ENCODE data around the gene PAIP1.

Gene PAIP1

GRCh38 chr5:43540746-43541145, 16.1 kb downstream of the PAIP1 start:
- no peak for TF ChIP-seq POLR2A (IDR thresholded peaks at IDR 0.05; ENCODE audit: extremely low read depth, insufficient read length)
- TF ChIP-seq MAX (IDR thresholded peaks at IDR 0.05; ENCODE audit: low read depth, low read length), result no peak
- no peak for TF ChIP-seq MYC (IDR thresholded peaks at IDR 0.05; ENCODE audit: low read depth, low read length)
- TF ChIP-seq, protein P1, sequence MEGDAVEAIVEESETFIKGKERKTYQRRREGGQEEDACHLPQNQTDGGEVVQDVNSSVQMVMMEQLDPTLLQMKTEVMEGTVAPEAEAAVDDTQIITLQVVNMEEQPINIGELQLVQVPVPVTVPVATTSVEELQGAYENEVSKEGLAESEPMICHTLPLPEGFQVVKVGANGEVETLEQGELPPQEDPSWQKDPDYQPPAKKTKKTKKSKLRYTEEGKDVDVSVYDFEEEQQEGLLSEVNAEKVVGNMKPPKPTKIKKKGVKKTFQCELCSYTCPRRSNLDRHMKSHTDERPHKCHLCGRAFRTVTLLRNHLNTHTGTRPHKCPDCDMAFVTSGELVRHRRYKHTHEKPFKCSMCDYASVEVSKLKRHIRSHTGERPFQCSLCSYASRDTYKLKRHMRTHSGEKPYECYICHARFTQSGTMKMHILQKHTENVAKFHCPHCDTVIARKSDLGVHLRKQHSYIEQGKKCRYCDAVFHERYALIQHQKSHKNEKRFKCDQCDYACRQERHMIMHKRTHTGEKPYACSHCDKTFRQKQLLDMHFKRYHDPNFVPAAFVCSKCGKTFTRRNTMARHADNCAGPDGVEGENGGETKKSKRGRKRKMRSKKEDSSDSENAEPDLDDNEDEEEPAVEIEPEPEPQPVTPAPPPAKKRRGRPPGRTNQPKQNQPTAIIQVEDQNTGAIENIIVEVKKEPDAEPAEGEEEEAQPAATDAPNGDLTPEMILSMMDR (IDR thresholded peaks at IDR 0.05; ENCODE audit: low read depth, low read length), result no peak
- no peak overlapping the region for H3K4me3 ChIP-seq (ENCODE audit: low read depth, low read length)
- DNase-seq (ENCODE audit: low read depth), result no peak

DNA sequence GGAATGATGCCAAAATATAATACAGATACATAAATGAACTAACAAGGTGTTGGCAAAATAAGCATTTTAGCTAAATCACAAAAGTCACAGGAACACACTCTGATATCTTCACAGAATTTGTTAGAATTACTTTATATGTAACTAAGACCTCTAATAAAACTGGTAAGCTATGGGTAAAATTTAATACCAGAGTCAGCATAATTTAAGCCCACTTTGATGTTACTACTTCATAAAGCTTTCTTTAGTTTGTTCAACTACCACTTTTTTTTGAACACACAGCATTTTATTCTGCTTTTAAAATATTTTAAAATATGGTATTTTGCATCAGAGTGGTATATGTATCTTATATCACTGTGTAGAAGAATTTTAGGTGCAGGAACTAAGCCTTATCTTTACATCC, 19.9 kb downstream of the PAIP1 start:
- no peak overlapping the region for H3K4me3 ChIP-seq (ENCODE audit: low read depth, low read length)
- DNase-seq (ENCODE audit: low read depth), result no peak
- TF ChIP-seq, protein P1 (IDR thresholded peaks at IDR 0.05; ENCODE audit: low read depth, low read length), result no peak
- TF ChIP-seq POLR2A (IDR thresholded peaks at IDR 0.05; ENCODE audit: extremely low read depth, insufficient read length) (no peak), MAX (IDR thresholded peaks at IDR 0.05; ENCODE audit: low read depth, low read length) (no peak), MYC (IDR thresholded peaks at IDR 0.05; ENCODE audit: low read depth, low read length) (no peak)

- TF ChIP-seq MAX (IDR thresholded peaks at IDR 0.05; ENCODE audit: low read depth, low read length), result no peak
- no peak for TF ChIP-seq POLR2A (IDR thresholded peaks at IDR 0.05; ENCODE audit: extremely low read depth, insufficient read length)
- TF ChIP-seq, protein P1 (IDR thresholded peaks at IDR 0.05; ENCODE audit: low read depth, low read length), result no peak
- TF ChIP-seq MYC (IDR thresholded peaks at IDR 0.05; ENCODE audit: low read depth, low read length), result no peak
- DNase-seq (ENCODE audit: low read depth), result no peak
- H3K4me3 ChIP-seq (ENCODE audit: low read depth, low read length), result no peak overlapping the region
Observed at GRCh38 chr5:43533646-43534045, 23.2 kb downstream of the PAIP1 start.

DNA sequence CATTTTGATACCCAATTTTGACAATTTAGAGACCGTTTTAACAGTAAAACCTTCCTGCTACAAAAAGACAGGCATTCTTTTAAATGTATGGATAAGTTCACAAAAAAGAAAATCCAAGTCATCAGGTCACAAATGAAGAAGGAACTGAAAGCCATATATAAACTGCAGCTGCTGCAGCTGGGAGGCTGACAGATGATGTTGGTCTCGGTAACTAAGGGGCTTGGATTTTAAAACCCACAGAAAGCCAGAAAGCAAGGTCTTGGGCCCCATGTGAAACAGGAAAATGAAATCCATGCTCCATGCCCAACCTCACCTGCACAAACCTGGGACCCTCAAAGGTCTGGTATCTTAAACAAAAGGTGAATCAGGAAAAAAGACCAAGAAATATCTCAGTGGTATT, 26.2 kb downstream of the PAIP1 start:
- no peak for DNase-seq (ENCODE audit: low read depth)
- TF ChIP-seq MYC (IDR thresholded peaks at IDR 0.05; ENCODE audit: low read depth, low read length) (no peak), POLR2A (IDR thresholded peaks at IDR 0.05; ENCODE audit: extremely low read depth, insufficient read length) (no peak)
- TF ChIP-seq, protein P1 (IDR thresholded peaks at IDR 0.05; ENCODE audit: low read depth, low read length), result no peak
- no peak overlapping the region for H3K4me3 ChIP-seq (ENCODE audit: low read depth, low read length)

DNA sequence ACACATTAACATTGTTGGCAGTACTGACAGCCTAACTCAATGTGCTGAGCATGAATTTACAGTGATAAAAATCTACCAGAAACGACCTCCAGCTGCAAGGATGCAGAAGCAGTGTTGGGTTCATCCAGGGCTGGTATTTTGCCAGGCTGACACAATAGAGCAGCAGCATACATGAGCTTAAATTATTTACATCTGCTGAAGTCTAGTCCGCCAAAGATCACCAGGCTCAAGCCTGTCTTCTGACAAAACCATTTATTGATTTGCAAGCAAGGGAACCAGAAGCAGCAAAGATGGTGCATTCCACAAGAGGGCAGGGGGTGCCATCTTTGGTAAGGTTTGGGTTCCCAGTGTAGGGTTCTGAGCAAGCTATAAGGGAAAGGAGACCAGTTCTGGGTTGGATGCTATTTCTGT, 33.2 kb downstream of the PAIP1 start:
- H3K4me3 ChIP-seq (ENCODE audit: low read depth, low read length), result no peak overlapping the region
- TF ChIP-seq POLR2A (IDR thresholded peaks at IDR 0.05; ENCODE audit: extremely low read depth, insufficient read length) (no peak), MYC (IDR thresholded peaks at IDR 0.05; ENCODE audit: low read depth, low read length) (no peak), MAX (IDR thresholded peaks at IDR 0.05; ENCODE audit: low read depth, low read length) (no peak)
- TF ChIP-seq, protein P1 (IDR thresholded peaks at IDR 0.05; ENCODE audit: low read depth, low read length), result no peak
- DNase-seq (ENCODE audit: low read depth), result no peak

DNA sequence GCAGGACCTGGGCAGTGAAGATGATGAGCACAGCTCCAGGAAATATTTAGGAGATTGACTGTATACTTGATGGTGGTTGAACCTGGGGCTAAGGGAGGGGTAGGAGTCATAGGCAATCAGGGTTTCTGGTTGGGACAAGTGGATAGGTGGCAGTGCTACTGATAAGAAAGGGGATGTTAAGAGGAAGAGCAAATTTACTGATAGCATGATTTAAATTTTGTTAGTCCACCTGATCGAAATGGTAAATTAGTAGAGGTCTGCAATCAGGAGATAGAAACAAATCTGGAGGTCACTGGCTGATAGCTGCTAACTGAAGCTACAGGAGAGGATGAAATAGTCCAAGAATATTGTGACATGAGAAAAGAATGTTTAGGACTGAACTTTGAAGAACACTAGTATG, 36.3 kb downstream of the PAIP1 start:
- no peak for DNase-seq (ENCODE audit: low read depth)
- H3K4me3 ChIP-seq (ENCODE audit: low read depth, low read length), result no peak overlapping the region
- TF ChIP-seq MYC (IDR thresholded peaks at IDR 0.05; ENCODE audit: low read depth, low read length) (no peak), MAX (IDR thresholded peaks at IDR 0.05; ENCODE audit: low read depth, low read length) (no peak), POLR2A (IDR thresholded peaks at IDR 0.05; ENCODE audit: extremely low read depth, insufficient read length) (no peak)
- TF ChIP-seq, protein P1 (IDR thresholded peaks at IDR 0.05; ENCODE audit: low read depth, low read length), result no peak
